Lung (tissue), 12 donors: ENCODE results near the gene NKAIN2. TPM values are rescaled to one million over a fixed set of nuclear protein-coding genes. Genes with fewer than 3 reads are reported as not detected.

ENCODE experiments used
- ATAC-seq: fragments of 200-7000 bp; cut with Tn5 transposase; one replicate; pipeline ENCODE4 v1.9.1; 2020; ENCODE audit warnings: moderate number of reproducible peaks; ENCODE audit not compliant: insufficient read depth, low FRiP score
- DNase-seq, 3 donors: peaks; one replicate each; pipeline ENCODE4 v3.0.0-alpha.2; 2013 to 2017
- H3K27ac ChIP-seq, 2 donors: one replicate each; pipeline ENCODE4 v1.5.1; 2013; ENCODE audit warnings: mild to moderate bottlenecking in 2 of 2, moderate library complexity in 2 of 2, control low read depth in 1 of 2, inconsistent platforms in 1 of 2, low read depth in 1 of 2, low read length in 1 of 2
- H3K27me3 ChIP-seq, 3 donors: one replicate each; pipeline ENCODE4 v1.5.1; 2013; ENCODE audit warnings: low read length in 2 of 3; ENCODE audit not compliant: control insufficient read depth in 3 of 3, insufficient read depth in 3 of 3
- H3K36me3 ChIP-seq, 4 donors: one replicate each; pipeline ENCODE4 v1.5.1; 2013; ENCODE audit warnings: low read length in 4 of 4, mild to moderate bottlenecking in 1 of 4, moderate library complexity in 1 of 4; ENCODE audit not compliant: control insufficient read depth in 4 of 4, insufficient read depth in 4 of 4
- H3K4me1 ChIP-seq, 5 donors: one replicate each; pipeline ENCODE4 v1.5.1; 2013; ENCODE audit warnings: low read length in 5 of 5, mild to moderate bottlenecking in 2 of 5, moderate library complexity in 1 of 5; ENCODE audit not compliant: control insufficient read depth in 5 of 5, insufficient read depth in 5 of 5
- H3K4me3 ChIP-seq: one replicate; pipeline ENCODE4 v1.5.1; 2013; ENCODE audit warnings: mild to moderate bottlenecking, control low read depth, moderate library complexity
- H3K9ac ChIP-seq, 2 donors: one replicate each; pipeline ENCODE4 v1.5.1; 2013; ENCODE audit warnings: low read length in 2 of 2, control low read depth in 1 of 2; ENCODE audit not compliant: insufficient read depth in 1 of 2
- H3K9me3 ChIP-seq, 4 donors: one replicate each; pipeline ENCODE4 v1.5.1; 2013; ENCODE audit warnings: low read length in 3 of 4, mild to moderate bottlenecking in 1 of 4, moderate library complexity in 1 of 4; ENCODE audit not compliant: control insufficient read depth in 4 of 4, insufficient read depth in 3 of 4
- WGBS, 2 donors: extraction: QIAGEN DNeasy Blood & Tissue Kit; methylation state at CpG; one replicate each; pipeline ENCODE4 v1.1.7; 2013; 5-methylcytosine and 5-hydroxymethylcytosine counted together
- polyA plus RNA-seq, 2 donors: library from polyadenylated mRNA; stranded (reverse); fragments of 200-250 nt; gene quantifications; one replicate each; pipeline ENCODE4 v1.2.1, GENCODE V29; 2013
- total RNA-seq, 2 donors: library from RNA; depleted of rRNA in 1 of 2; stranded (reverse); fragments of >200 nt in 1 of 2; gene quantifications; one replicate each; pipeline ENCODE4 v1.2.1, GENCODE V29; 2014 to 2021
- TF ChIP-seq, protein P1 (sequence below): IDR thresholded peaks from 2 replicates; pipeline ENCODE4 v1.5.1; 2012; ENCODE audit warnings: mild to moderate bottlenecking; ENCODE audit errors: control extremely low read depth, extremely low read depth
- donor health status: control.
- donor health status: control.
- donor health status: Bipolar disorder and iron deficiency.
- donor health status: healthy.
- donor health status: DM: yes; HTN: yes; CAD: no.

The NKAIN2 gene
- total and polyA plus RNA-seq, 4 donors: 0.01 to 4.4 TPM; not detected in 2

- H3K9ac ChIP-seq: no peak overlapping the region
- no peak overlapping the region for H3K4me3 ChIP-seq
These were observed 35.0 kb downstream of the NKAIN2 start for GRCh38 chr6:123838505-123839234.

DNA sequence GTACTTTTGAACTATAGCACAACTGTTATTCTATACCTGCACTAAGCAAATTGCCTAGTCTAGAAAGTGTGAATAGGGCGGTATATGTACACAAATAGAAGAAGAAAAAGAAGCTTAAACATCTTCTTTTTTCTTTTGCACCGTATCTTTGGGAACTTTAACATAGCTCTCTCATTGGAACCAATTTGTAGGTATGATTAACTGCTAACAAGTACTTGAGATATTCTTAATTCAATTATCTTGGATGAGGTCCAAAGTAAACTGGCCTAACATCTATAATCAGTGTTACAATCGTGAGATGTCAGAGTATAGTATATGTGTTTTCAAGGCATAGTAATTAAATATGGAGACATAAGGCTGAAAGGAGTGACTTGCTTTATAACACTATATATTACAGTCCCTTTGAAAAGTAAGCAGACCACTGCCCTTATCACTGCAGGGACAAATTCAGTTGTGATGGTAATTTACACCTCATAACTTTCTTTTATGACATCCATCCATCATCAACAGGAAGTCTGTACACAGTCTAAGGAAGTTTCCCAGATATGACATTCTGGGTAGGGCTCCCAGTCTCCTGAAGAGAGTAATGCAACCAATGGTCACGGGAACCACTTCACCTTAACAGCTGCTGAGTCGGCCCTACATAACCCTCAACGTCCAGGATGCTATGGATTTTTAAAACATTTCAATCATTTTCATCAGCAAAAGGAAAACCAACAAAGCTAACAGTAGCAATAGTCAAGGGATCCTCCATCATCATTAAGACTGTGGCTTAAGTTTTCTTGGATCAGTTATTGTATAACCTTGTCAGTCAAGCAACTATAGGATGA is 37.6 kb downstream of the NKAIN2 start:
- ATAC-seq: no peak
- Histone ChIP-seq H3K27ac (no peak overlapping the region), H3K27me3 (no peaks in the 10 kb centered on the region), H3K4me1 (peaks cover 0 to 3% (median 0%) of the 10 kb centered on the region in 5 donors), H3K9ac (no peak overlapping the region), H3K9me3 (peaks cover 0 to 2% (median 0%) of the 10 kb centered on the region in 4 donors), H3K36me3 (no peaks in the 10 kb centered on the region), H3K4me3 (no peak overlapping the region)
- 21 to 28% methylated on average over 6 of the region's 6 CpGs for WGBS, 2 donors
- DNase-seq: no peak
- TF ChIP-seq, protein P1, sequence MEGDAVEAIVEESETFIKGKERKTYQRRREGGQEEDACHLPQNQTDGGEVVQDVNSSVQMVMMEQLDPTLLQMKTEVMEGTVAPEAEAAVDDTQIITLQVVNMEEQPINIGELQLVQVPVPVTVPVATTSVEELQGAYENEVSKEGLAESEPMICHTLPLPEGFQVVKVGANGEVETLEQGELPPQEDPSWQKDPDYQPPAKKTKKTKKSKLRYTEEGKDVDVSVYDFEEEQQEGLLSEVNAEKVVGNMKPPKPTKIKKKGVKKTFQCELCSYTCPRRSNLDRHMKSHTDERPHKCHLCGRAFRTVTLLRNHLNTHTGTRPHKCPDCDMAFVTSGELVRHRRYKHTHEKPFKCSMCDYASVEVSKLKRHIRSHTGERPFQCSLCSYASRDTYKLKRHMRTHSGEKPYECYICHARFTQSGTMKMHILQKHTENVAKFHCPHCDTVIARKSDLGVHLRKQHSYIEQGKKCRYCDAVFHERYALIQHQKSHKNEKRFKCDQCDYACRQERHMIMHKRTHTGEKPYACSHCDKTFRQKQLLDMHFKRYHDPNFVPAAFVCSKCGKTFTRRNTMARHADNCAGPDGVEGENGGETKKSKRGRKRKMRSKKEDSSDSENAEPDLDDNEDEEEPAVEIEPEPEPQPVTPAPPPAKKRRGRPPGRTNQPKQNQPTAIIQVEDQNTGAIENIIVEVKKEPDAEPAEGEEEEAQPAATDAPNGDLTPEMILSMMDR: no peak

More at GRCh38 chr6:123838505-123839234, 35.0 kb downstream of the NKAIN2 start:
- ATAC-seq: no peak
- Histone ChIP-seq H3K36me3 (no peaks in the 10 kb centered on the region), H3K27me3 (no peaks in the 10 kb centered on the region), H3K27ac (no peak overlapping the region), H3K9me3 (peaks cover 0 to 2% (median 0%) of the 10 kb centered on the region in 4 donors), H3K4me1 (peaks cover 0 to 3% (median 0%) of the 10 kb centered on the region in 5 donors)
- TF ChIP-seq, protein P1: no peak
- 47 to 48% methylated on average over 8 of the region's 8 CpGs for WGBS, 2 donors
- no peak for DNase-seq

DNA sequence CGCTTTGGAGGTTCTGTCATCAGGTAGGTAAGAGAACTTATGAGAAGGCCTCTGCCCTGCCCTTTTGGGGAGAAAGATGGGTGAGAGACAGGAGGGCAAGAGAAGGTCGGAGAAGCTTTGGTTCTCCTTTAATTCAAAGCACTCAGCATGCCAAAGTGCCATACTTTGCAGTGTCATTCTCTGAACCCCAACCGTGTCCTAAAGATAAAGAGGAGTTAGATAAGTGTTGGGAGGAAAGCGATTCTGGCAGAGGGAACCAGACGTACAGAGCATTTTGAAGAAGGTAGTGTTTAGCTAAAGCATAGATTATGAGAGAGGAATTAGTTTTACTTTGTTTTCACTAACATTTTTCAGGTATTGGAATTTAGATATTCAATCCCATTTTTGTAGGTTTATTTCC is 40.3 kb downstream of the NKAIN2 start:
- Histone ChIP-seq H3K4me3 (no peak overlapping the region), H3K4me1 (peaks cover 0 to 3% (median 0%) of the 10 kb centered on the region in 5 donors), H3K9ac (no peak overlapping the region), H3K9me3 (peaks cover 0 to 3% (median 0%) of the 10 kb centered on the region in 4 donors), H3K36me3 (no peaks in the 10 kb centered on the region), H3K27me3 (no peaks in the 10 kb centered on the region), H3K27ac (no peak overlapping the region)
- TF ChIP-seq, protein P1: no peak
- DNase-seq (no peak), ATAC-seq (no peak)
- 81 to 82% methylated on average over 5 of the region's 5 CpGs for WGBS, 2 donors
